K562 (cell line): ENCODE results near the gene CELA3A. TPM values are rescaled to one million over a fixed set of nuclear protein-coding genes. Genes with fewer than 3 reads are reported as not detected.

Source experiments
- ATAC-seq: fragments of 200-7000 bp; cut with Tn5 transposase; 3 replicates; pipeline ENCODE4 v1.9.1; 2020; ENCODE audit warnings: moderate library complexity
- BruUV-seq: library from RNA; stranded (reverse); fragments of 400-500 nt; replicated peaks from 2 replicates; lab custom pipeline; 2021; lab: Mats Ljungman, UMichigan
- CTCF ChIA-PET: fragments of 300-600 bp; formaldehyde crosslinking; extraction: SDS; loops from one replicate; lab custom pipeline; 2021; ENCODE audit warnings: low intra/inter-chr PET ratio; lab: Yijun Ruan, JAX
- POLR2A ChIA-PET: fragments of 300-600, 350-650 bp; sonication (Branson Sonifier 250); formaldehyde crosslinking; extraction: SDS; loops from one replicate; lab custom pipeline; 2021; ENCODE audit warnings: antibody characterized with exemption, inconsistent platforms; lab: Yijun Ruan, JAX
- DNase-seq, 4 experiments: peaks; one replicate each; pipeline versions ENCODE4 v3.0.0 to v3.0.0-alpha.2; 2011 to 2018; ENCODE audit warnings: low spot score in 3 of 4, mixed read lengths in 3 of 4; ENCODE audit errors: extremely low read depth in 1 of 4
- FAIRE-seq: peaks from 2 replicates; lab custom pipeline; 2011; peaks lifted over from hg19 to GRCh38; lab: Jason Lieb, UNC
- H2AFZ ChIP-seq: 2 replicates; pipeline ENCODE4 v1.6.0; 2011; ENCODE audit warnings: low read depth, low read length, control low read depth, inconsistent platforms
- H3K27ac ChIP-seq: fragments of 200-600 bp; 3 replicates; pipeline ENCODE4 v1.8.0; 2011; ENCODE audit warnings: low read depth, mild to moderate bottlenecking, control low read depth, inconsistent platforms, low read length, moderate library complexity, mixed read lengths; ENCODE audit errors: extremely low read depth
- H3K27me3 ChIP-seq, 2 experiments: fragments of 300-600 bp in 1 of 2; 2 replicates in 1 of 2; 3 replicates in 1 of 2; pipeline versions ENCODE4 v1.6.0 to v1.8.0; 2011; ENCODE audit warnings: inconsistent platforms in 2 of 2, low read length in 2 of 2, mild to moderate bottlenecking in 1 of 2, mixed read lengths in 1 of 2, moderate library complexity in 1 of 2; ENCODE audit not compliant: control insufficient read depth in 2 of 2, insufficient read depth in 2 of 2
- H3K36me3 ChIP-seq: fragments of 300-600 bp; 3 replicates; pipeline ENCODE4 v1.8.0; 2011; ENCODE audit warnings: mild to moderate bottlenecking, low read length, inconsistent platforms; ENCODE audit not compliant: control insufficient read depth, insufficient read depth
- H3K4me1 ChIP-seq, 2 experiments: fragments of 200-600 bp in 1 of 2; replicated peaks in 1 of 2; 2 replicates in 1 of 2; 3 replicates in 1 of 2; pipeline versions ENCODE4 v1.5.1 to v1.8.0; 2011; ENCODE audit warnings: inconsistent platforms in 2 of 2, low read length in 2 of 2, mild to moderate bottlenecking in 1 of 2, mixed read lengths in 1 of 2, moderate library complexity in 1 of 2; ENCODE audit not compliant: control insufficient read depth in 2 of 2, insufficient read depth in 2 of 2
- H3K4me2 ChIP-seq: 2 replicates; pipeline ENCODE4 v1.6.1; 2011; ENCODE audit warnings: low read length, control low read depth, inconsistent platforms, mixed read lengths; ENCODE audit not compliant: insufficient read depth
- H3K4me3 ChIP-seq: fragments of 200-600 bp; sonication (generic), shearing (Covaris generic); 2 replicates; pipeline ENCODE4 v1.5.1; 2016; ENCODE audit warnings: control low read depth, inconsistent platforms
- H3K79me2 ChIP-seq: fragments of 200-600 bp; 3 replicates; pipeline ENCODE4 v1.8.0; 2011; ENCODE audit warnings: low read length, inconsistent platforms; ENCODE audit not compliant: control insufficient read depth, insufficient read depth
- H3K9ac ChIP-seq, 2 experiments: 2 replicates each; pipeline versions ENCODE4 v1.6.0 to v1.6.1; 2011; ENCODE audit warnings: low read depth in 2 of 2, low read length in 2 of 2, control low read depth in 1 of 2, inconsistent platforms in 1 of 2, mild to moderate bottlenecking in 1 of 2, mixed read lengths in 1 of 2; ENCODE audit not compliant: insufficient read depth in 1 of 2
- H3K9me1 ChIP-seq: one replicate; pipeline ENCODE4 v1.6.0; 2011; ENCODE audit warnings: inconsistent platforms, mild to moderate bottlenecking, low read length, moderate library complexity; ENCODE audit not compliant: control insufficient read depth, insufficient read depth
- H3K9me3 ChIP-seq: replicated peaks from 2 replicates; pipeline ENCODE4 v1.5.1; 2011; ENCODE audit warnings: low read depth, low read length, inconsistent platforms; ENCODE audit not compliant: control insufficient read depth, insufficient read depth
- H4K20me1 ChIP-seq: replicated peaks from 2 replicates; pipeline ENCODE4 v1.6.1; 2011; ENCODE audit warnings: low read length, inconsistent platforms, mixed read lengths; ENCODE audit not compliant: control insufficient read depth, insufficient read depth
- BRCA1 ChIP-seq, 2 experiments: fragments of 450-650 bp in 1 of 2; sonication (generic) in 1 of 2; formaldehyde crosslinking in 1 of 2; IDR thresholded peaks; 2 replicates each; pipeline versions ENCODE4 v1.5.0 to v1.6.1; 2017 to 2020; ENCODE audit warnings: mild to moderate bottlenecking in 1 of 2, missing genetic modification reagents in 1 of 2
- CBX1 ChIP-seq: sonication (generic); IDR thresholded peaks from 2 replicates; pipeline ENCODE4 v1.6.1; 2016; ENCODE audit warnings: antibody characterized with exemption, low read depth, mild to moderate bottlenecking
- CGGBP1 ChIP-seq: fragments of 250-450 bp; sonication (Bioruptor Pico); IDR thresholded peaks from 2 replicates; pipeline ENCODE4 v1.9.0; 2021; ENCODE audit warnings: mild to moderate bottlenecking
- CREB1 ChIP-seq, 2 experiments: sonication (generic) in 1 of 2; formaldehyde crosslinking in 1 of 2; IDR thresholded peaks; 2 replicates each; pipeline versions ENCODE4 v1.6.1 to v1.8.0; 2012 to 2022; ENCODE audit warnings: inconsistent platforms in 1 of 2, mild to moderate bottlenecking in 1 of 2, missing genetic modification reagents in 1 of 2, moderate library complexity in 1 of 2
- ETV5 ChIP-seq: sonication (generic); formaldehyde crosslinking; IDR thresholded peaks from 2 replicates; pipeline ENCODE4 v1.4.0; 2020; ENCODE audit warnings: low read depth, mild to moderate bottlenecking, missing genetic modification reagents
- LARP7 ChIP-seq: fragments of 450-650 bp; IDR thresholded peaks from 2 replicates; pipeline ENCODE4 v1.6.1; 2016
- RB1 ChIP-seq: fragments of 450-650 bp; IDR thresholded peaks from 2 replicates; pipeline ENCODE4 v1.6.1; 2017; ENCODE audit warnings: low read depth, mild to moderate bottlenecking
- ZBTB43 ChIP-seq: sonication (generic); formaldehyde crosslinking; IDR thresholded peaks from 2 replicates; pipeline ENCODE4 v1.8.0; 2023; ENCODE audit warnings: mild to moderate bottlenecking, missing genetic modification reagents
- ZFP91 ChIP-seq: sonication (generic); formaldehyde crosslinking; IDR thresholded peaks from 2 replicates; pipeline ENCODE4 v1.8.0; 2022; ENCODE audit warnings: mild to moderate bottlenecking, missing genetic modification reagents
- ZNF318 ChIP-seq, 2 experiments: fragments of 450-650 bp; IDR thresholded peaks; 2 replicates each; pipeline ENCODE4 v1.6.1; 2016; ENCODE audit warnings: mild to moderate bottlenecking in 2 of 2, borderline replicate concordance in 1 of 2, low read depth in 1 of 2, moderate library complexity in 1 of 2
- WGBS: fragments of 100-300 bp; shearing (Covaris generic); methylation state at CpG from one replicate; pipeline ENCODE4 v1.1.6; 2016; ENCODE audit warnings: low coverage, mixed read lengths; ENCODE audit not compliant: insufficient coverage; ENCODE audit errors: missing lambda C conversion rate; 5-methylcytosine and 5-hydroxymethylcytosine counted together
- in situ Hi-C: fragments of 300-500 bp; cut with MboI; formaldehyde crosslinking; loops from 4 replicates; pipeline ENCODE4 v1.15.0; 2018; ENCODE audit warnings: inconsistent platforms, mixed read lengths
- intact Hi-C: fragments of 100-400 bp; cut with micrococcal nuclease; formaldehyde crosslinking; loops from 2 replicates; pipeline ENCODE4 v1.14.2; 2022
- polyA plus RNA-seq, 8 experiments: library from polyadenylated mRNA; depleted of rRNA in 4 of 8; stranded (reverse) in 5 of 8; unstranded in 3 of 8; fragments of >200 nt; fragmentation: Nextera tagmentation in 2 of 8; fragmentation: Illumina TruSeq in 1 of 8; extraction: Ambion mirVana in 2 of 8; extraction: Trizol in 1 of 8; gene quantifications; 2 replicates each; pipeline versions ENCODE4 v1.2.1 to v1.2.3, GENCODE V29; 2011 to 2014; ENCODE audit warnings: inconsistent platforms in 1 of 8, missing spikeins in 1 of 8
- total RNA-seq, 7 experiments: library from RNA; depleted of rRNA in 6 of 7; stranded (reverse); fragments of >200 nt in 6 of 7; fragmentation: Illumina TruSeq in 2 of 7; extraction: Trizol in 2 of 7; gene quantifications; 2 replicates each; pipeline versions ENCODE4 v1.2.1 to v1.2.3, GENCODE V29; 2011 to 2021; ENCODE audit warnings: low replicate concordance in 1 of 7

Gene CELA3A
- total and polyA plus RNA-seq, 9 of the 15 experiments (the other 6 are each of a cell fraction or from before 2014, with no cell fraction given) = 5.4 TPM; not detected in 8

GRCh38 chr1:21955058-21955457 is 46.4 kb upstream of the CELA3A start:
- DNase-seq (no peak), ATAC-seq (no peak), FAIRE-seq (no peak)
- WGBS = 78% methylated on average over 16 of the region's 16 CpGs
- Histone ChIP-seq H3K4me3 (no peak overlapping the region), H3K4me1 (peaks cover 18 to 26% of the 10 kb centered on the region in 2 experiments), H3K36me3 (no peaks in the 10 kb centered on the region), H3K27me3 (no peaks in the 10 kb centered on the region), H4K20me1 (no peaks in the 10 kb centered on the region), H3K4me2 (no peak overlapping the region), H2AFZ (no peak overlapping the region), H3K79me2 (no peaks in the 10 kb centered on the region), H3K27ac (no peak overlapping the region), H3K9ac (no peak overlapping the region), H3K9me1 (no peaks in the 10 kb centered on the region), H3K9me3 (no peaks in the 10 kb centered on the region)
- BruUV-seq = no TSS peak
- in situ Hi-C loops = no loop called here
- POLR2A ChIA-PET = interaction anchor here (0.7 to 1.3 kb wide), 4 partner anchors 15 to 701 kb away, joined by 3 to 5 read pairs (median 4); no protein-coding TSS in a partner anchor
- intact Hi-C loops = no loop called here
- CTCF ChIA-PET = interaction anchor here (0.6 kb wide), 1 partner anchor 9 kb away, joined by 3 read pairs; no protein-coding TSS in a partner anchor
- no peak for TF ChIP-seq ZNF318 (IDR thresholded peaks at IDR 0.05; ENCODE audit: borderline replicate concordance in 1 of 2, low read depth in 1 of 2)
- TF ChIP-seq ZFP91 (CRISPR knock-in tag) = no peak
- TF ChIP-seq CGGBP1 (CRISPR knock-in tag) = no peak
- TF ChIP-seq ZBTB43 (CRISPR knock-in tag) = no peak
- no peak for TF ChIP-seq ETV5
- no peak for TF ChIP-seq BRCA1 (IDR thresholded peaks at IDR 0.05)
- no peak for TF ChIP-seq BRCA1 (CRISPR knock-in tag; IDR thresholded peaks at IDR 0.05)
- TF ChIP-seq LARP7 = no peak
- TF ChIP-seq RB1 = no peak
- no peak for TF ChIP-seq CBX1
- TF ChIP-seq CREB1 (IDR thresholded peaks at IDR 0.05) = no peak
- TF ChIP-seq CREB1 (CRISPR knock-in tag; IDR thresholded peaks at IDR 0.05) = no peak
